NCI-H524 treated with DMSO at 0.1 percent for 48 hours (cell line): ENCODE data around the gene ZYG11B.
"Not testable (repeated sequence)": the region's sequence is repeated elsewhere in the genome, so short reads cannot be mapped to it uniquely, and the experiment has no call there.

Experiments
- DNase-seq: peaks from one replicate; lab custom pipeline; 2025; lab: John Stamatoyannopoulos, UW

Gene ZYG11B

GRCh38 chr1:52756020-52756419, 29.8 kb downstream of the ZYG11B start:
- DNase-seq, result no peak

GRCh38 chr1:52759908-52760307, 33.7 kb downstream of the ZYG11B start:
- DNase-seq, result no peak

- no peak for DNase-seq
These were observed 41.5 kb downstream of the ZYG11B start for GRCh38 chr1:52767596-52768280.

- no peak for DNase-seq
These were observed 43.2 kb downstream of the ZYG11B start for GRCh38 chr1:52769346-52770033.

- DNase-seq, result no peak
These were observed 45.1 kb downstream of the ZYG11B start for GRCh38 chr1:52771384-52771783.

- no peak for DNase-seq
These were observed 59.9 kb downstream of the ZYG11B start for GRCh38 chr1:52786148-52786547.

- not testable (repeated sequence) for DNase-seq
These were observed 64.2 kb downstream of the ZYG11B start for GRCh38 chr1:52790429-52790828.

- DNase-seq, result no peak
These were observed 65.8 kb downstream of the ZYG11B start for GRCh38 chr1:52792036-52792435.

- not testable (repeated sequence) for DNase-seq
These were observed 67.5 kb downstream of the ZYG11B start for GRCh38 chr1:52793717-52794116.

- DNase-seq, result no peak
These were observed 69.2 kb downstream of the ZYG11B start for GRCh38 chr1:52795464-52795863.

- DNase-seq, result no peak
These were observed 72.1 kb downstream of the ZYG11B start for GRCh38 chr1:52798331-52798730.

GRCh38 chr1:52801011-52801410, 74.8 kb downstream of the ZYG11B start:
- DNase-seq, result no peak

GRCh38 chr1:52804083-52804482, 77.8 kb downstream of the ZYG11B start:
- DNase-seq, result not testable (repeated sequence)

- no peak for DNase-seq
These were observed 88.2 kb downstream of the ZYG11B start for GRCh38 chr1:52814465-52814864.

- DNase-seq, result not testable (repeated sequence)
These were observed 94.6 kb downstream of the ZYG11B start for GRCh38 chr1:52820830-52821229.

- no peak for DNase-seq
These were observed 99.6 kb downstream of the ZYG11B start for GRCh38 chr1:52825868-52826267.

- DNase-seq, result no peak
These were observed 108.5 kb downstream of the ZYG11B start for GRCh38 chr1:52834798-52835197.

- DNase-seq, result no peak
These were observed 109.8 kb downstream of the ZYG11B start for GRCh38 chr1:52836035-52836434.

GRCh38 chr1:52839175-52839574, 112.9 kb downstream of the ZYG11B start:
- DNase-seq, result not testable (repeated sequence)

- DNase-seq, result peak; percentile 23
These were observed 116.5 kb downstream of the ZYG11B start, which contains the start of gene ZYG11A for GRCh38 chr1:52842643-52843310. TSS of gene ZYG11A (plus strand) at chr1:52842760. CDS start at chr1:52842884, 124 bp downstream.

- DNase-seq, result not testable (repeated sequence)
These were observed 118.9 kb downstream of the ZYG11B start for GRCh38 chr1:52845119-52845518.

- no peak for DNase-seq
These were observed 122.2 kb downstream of the ZYG11B start for GRCh38 chr1:52848423-52848822.

- no peak for DNase-seq
These were observed 124.7 kb downstream of the ZYG11B start for GRCh38 chr1:52850951-52851350.
